RWPE1 (cell line): Measurements from ENCODE around the gene TMPRSS9.
"Not testable (repeated sequence)": the region's sequence is repeated elsewhere in the genome, so short reads cannot be mapped to it uniquely, and the experiment has no call there.

Source experiments
- CTCF ChIA-PET: fragments of 350-600 bp; sonication (Branson Sonifier 250); formaldehyde crosslinking; extraction: SDS; loops from one replicate; lab custom pipeline; 2021; lab: Yijun Ruan, JAX
- POLR2A ChIA-PET: fragments of 400-600 bp; formaldehyde crosslinking; extraction: SDS; loops from one replicate; lab custom pipeline; 2020; ENCODE audit warnings: antibody characterized with exemption; ENCODE audit not compliant: low non-redundant PET; lab: Yijun Ruan, JAX
- DNase-seq: peaks from one replicate; pipeline ENCODE4 v3.0.0; 2012; ENCODE audit warnings: low spot score
- H3K27ac ChIP-seq: fragments of 450-650 bp; 2 replicates; pipeline ENCODE4 v1.5.1; 2017
- TF ChIP-seq, protein P1 (sequence below): fragments of 450-650 bp; conservative IDR thresholded peaks from 2 replicates; pipeline ENCODE4 v1.5.1; 2017; ENCODE audit warnings: low read depth, mild to moderate bottlenecking

Gene TMPRSS9

DNA sequence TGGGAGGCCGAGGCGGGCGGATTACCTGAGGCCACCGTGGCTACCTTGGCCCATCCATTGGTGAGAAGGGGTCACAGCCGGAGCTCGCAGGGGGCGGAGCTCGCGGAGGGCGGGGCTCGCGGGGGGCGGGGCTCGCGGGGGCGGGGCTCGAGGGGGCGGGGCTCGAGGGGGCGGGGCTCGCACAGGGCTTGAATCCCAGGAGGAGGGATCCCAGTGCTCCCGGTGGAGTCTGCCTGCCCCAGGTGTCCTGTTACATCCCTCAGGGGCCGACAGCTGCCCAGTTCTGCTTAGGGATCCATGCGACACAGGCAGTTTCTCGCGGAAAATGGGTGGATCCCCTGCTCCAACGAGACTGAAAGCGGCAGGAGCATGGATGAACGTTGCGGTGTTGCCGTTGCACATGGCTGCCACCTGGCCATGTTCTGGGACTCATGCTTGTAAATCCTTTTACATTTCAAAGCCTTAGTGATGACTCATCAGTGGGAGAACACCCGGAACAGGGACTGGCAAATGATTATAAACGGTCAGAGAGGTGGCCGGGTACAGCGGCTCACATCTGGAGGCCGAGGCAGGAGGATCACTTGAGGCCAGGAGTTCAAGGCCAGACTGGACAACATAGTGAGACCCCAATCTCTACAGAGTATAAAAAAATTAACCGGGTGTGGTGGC lies 25.1 kb downstream of the TMPRSS9 start:
- ChIA-PET CTCF (interaction anchor here (0.6 kb wide), 2 partner anchors 44 to 194 kb away, joined by 3 to 5 read pairs; no protein-coding TSS in a partner anchor), POLR2A (no interaction called here)
- peak; percentile 96 for DNase-seq
- peak overlapping the region; percentile 82 for H3K27ac ChIP-seq
- TF ChIP-seq, protein P1, sequence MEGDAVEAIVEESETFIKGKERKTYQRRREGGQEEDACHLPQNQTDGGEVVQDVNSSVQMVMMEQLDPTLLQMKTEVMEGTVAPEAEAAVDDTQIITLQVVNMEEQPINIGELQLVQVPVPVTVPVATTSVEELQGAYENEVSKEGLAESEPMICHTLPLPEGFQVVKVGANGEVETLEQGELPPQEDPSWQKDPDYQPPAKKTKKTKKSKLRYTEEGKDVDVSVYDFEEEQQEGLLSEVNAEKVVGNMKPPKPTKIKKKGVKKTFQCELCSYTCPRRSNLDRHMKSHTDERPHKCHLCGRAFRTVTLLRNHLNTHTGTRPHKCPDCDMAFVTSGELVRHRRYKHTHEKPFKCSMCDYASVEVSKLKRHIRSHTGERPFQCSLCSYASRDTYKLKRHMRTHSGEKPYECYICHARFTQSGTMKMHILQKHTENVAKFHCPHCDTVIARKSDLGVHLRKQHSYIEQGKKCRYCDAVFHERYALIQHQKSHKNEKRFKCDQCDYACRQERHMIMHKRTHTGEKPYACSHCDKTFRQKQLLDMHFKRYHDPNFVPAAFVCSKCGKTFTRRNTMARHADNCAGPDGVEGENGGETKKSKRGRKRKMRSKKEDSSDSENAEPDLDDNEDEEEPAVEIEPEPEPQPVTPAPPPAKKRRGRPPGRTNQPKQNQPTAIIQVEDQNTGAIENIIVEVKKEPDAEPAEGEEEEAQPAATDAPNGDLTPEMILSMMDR, result no peak

DNA sequence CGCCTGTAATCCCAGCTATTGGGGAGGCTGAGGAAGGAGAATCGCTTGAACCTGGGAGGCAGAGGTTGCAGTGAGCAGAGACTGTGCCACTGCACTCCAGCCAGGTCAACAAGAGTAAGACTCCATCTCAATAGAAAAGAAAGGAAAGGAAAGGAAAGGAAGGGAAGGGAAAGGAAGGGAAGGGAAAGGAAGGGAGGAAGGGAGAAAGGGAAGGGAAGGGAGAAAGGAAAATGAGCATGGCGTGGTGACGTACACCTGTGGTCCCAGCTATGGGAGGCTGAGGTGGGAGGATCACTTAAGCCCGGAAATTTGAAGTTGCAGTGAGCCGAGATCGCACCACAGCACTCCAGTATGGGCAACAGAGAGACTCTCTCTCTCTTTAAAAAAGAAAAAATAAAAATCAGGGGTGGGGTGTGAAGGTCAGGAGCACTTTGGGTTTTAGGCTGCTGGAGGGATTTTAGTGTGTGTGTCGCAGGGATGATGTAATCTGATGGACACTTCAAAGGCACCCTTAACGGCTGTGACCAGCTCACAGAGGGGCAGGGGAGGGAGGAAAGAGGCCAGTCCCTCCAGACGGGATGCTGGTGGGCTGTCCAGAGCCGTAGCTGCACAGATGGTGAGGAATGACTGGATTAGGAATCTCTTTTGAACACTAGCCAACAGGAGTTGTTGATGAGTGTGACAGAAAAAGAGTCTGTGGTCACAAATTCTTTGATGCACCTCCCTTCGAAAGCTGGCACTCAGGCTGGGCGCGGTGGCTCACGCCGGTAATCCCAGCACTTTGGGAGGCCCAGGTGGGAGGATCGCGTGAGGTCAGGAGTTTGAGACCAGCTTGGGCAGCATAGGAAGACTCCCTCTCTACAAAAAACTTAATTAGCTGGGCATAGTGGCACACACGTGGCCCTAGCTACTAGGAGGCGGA lies 27.6 kb downstream of the TMPRSS9 start:
- ChIA-PET CTCF (no interaction called here), POLR2A (interaction anchor here (0.7 kb wide), 1 partner anchor 25 kb away, joined by 3 read pairs; no protein-coding TSS in a partner anchor)

DNA sequence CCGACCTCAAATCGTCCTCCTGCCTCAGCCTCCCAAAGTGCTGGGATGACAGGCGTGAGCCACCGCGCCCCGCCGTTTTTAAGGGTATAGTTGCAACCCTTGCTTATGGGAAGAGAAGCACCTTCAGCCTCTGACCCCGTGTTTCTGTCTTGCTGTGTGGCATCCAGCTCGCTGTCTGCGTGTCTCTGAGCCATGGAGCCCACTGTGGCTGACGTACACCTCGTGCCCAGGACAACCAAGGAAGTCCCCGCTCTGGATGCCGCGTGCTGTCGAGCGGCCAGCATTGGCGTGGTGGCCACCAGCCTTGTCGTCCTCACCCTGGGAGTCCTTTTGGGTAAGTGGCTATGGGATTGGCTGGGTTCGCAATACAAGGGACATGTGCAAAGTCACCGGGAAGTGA lies 29.5 kb downstream of the TMPRSS9 start:
- ChIA-PET POLR2A (no interaction called here), CTCF (interaction anchor here (0.7 kb wide), 1 partner anchor 248 kb away, joined by 4 read pairs; no protein-coding TSS in a partner anchor)
- DNase-seq, result no peak
- TF ChIP-seq, protein P1, result no peak
- H3K27ac ChIP-seq, result no peak overlapping the region

More for the DNA sequence above, 27.6 kb downstream of the TMPRSS9 start:
- TF ChIP-seq, protein P1, result no peak
- no peak overlapping the region for H3K27ac ChIP-seq
- no peak for DNase-seq

DNA sequence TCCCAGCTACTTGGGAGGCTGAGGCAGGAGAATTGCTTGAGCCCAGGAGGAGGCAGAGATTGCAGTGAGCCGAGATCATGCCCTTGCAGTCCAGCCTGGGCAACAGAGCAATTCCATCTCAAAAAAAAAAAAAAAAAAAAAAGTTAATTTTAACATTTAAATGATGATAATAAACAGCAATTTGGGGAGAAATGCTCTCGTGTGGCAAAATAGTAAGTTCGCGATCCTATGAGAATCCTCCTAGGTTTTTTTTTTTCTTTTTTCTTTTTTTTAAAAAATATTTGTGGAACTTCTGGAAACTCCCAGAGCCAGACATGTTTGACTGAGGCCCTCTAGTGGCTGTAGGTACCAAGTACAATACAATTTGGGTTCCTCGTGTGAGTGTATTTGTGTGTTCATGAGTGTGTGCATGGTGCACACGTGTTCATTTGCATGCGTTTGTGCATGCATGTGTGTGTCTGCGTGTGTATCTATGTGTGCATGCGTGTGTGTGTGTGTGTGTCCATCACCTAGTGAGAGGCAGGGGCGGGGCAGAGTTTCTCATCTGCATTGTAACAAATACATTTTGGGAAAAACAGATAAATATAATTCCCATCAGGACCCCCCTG lies 31.2 kb downstream of the TMPRSS9 start:
- CTCF ChIA-PET, result interaction anchor here (0.6 to 1.1 kb wide), 7 partner anchors 21 to 538 kb away, joined by 3 to 5 read pairs (median 3); partner anchors contain the start of gene PLEKHJ1
- POLR2A ChIA-PET, result no interaction called here
- DNase-seq, result peak; percentile 44
- H3K27ac ChIP-seq, result no peak overlapping the region
- TF ChIP-seq, protein P1, result peak; percentile 86

DNA sequence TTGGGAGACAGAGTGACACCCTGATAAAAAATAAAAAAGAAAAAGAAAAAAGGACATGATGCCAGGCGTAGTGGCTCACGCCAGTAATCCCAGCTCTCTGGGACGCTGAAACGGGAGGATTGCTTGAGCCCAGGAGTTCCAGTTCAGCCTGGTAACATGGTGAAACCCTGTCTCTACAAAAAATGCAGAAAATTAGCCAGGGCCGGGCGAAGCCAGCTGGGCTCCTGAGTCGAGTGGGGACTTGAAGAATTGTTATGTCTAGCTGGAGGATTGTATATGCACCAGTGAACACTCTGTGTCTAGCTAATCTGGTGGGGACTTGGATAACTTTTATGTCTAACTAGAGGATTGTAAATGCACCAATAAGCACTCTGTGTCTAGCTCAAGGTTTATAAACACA lies 32.3 kb downstream of the TMPRSS9 start:
- DNase-seq, result no peak
- POLR2A ChIA-PET, result interaction anchor here (0.6 kb wide), 1 partner anchor 155 kb away, joined by 5 read pairs; no protein-coding TSS in a partner anchor
- TF ChIP-seq, protein P1, result no peak
- CTCF ChIA-PET, result interaction anchor here (0.6 to 1.1 kb wide), 5 partner anchors 29 to 223 kb away, joined by 3 to 5 read pairs (median 3); partner anchors contain the start of gene PLEKHJ1
- no peak overlapping the region for H3K27ac ChIP-seq

DNA sequence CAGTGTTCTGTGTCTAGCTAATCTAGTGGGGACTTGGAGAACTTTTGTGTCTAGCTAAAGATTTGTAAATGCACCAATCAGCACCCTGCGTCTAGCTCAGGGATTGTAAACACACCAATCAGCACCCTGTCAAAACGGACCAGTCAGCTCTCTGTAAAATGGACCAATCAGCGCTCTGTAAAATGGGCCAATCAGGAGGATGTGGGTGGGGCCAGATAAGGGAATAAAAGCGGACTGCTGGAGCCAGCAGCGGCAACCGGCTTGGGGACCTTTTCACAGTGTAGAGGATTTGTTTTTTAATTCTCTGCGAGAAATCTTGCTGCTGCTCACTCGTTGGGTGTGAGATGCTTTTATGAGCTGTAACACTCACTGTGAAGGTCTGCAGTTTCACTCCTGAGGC lies 32.8 kb downstream of the TMPRSS9 start:
- POLR2A ChIA-PET, H3K27ac ChIP-seq, DNase-seq: not testable (repeated sequence)
- CTCF ChIA-PET, result interaction anchor here (0.6 kb wide), 2 partner anchors 104 to 224 kb away, joined by 3 read pairs; no protein-coding TSS in a partner anchor
